Putamen (tissue), 1 donor: ENCODE results near the gene MXD3.
"Not testable (repeated sequence)": the region's sequence is repeated elsewhere in the genome, so short reads cannot be mapped to it uniquely, and the experiment has no call there.

Source experiments
- DNase-seq: peaks from one replicate; pipeline ENCODE4 v3.0.0-alpha.2; 2016; ENCODE audit warnings: low spot score

The MXD3 gene

GRCh38 chr5:177265395-177265794 lies 46.3 kb downstream of the MXD3 start:
- DNase-seq, result no peak

DNA sequence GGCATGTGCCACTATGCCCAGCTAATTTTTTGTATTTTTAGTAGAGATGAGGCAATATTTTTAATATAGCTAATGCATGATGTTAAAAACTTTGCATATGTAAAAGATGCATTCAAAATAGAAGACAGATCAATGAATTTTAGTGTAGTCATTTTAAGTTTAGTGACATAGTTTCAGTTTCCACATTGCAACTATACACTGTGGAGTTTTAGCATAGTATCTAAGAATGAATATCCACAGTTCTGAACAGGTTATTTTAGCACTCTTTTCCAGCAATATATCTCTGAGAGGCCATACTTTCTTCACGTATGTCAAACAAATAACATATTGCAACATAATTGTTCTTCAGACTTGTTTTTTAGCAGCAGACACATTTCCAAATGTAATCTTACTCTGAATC lies 47.5 kb downstream of the MXD3 start:
- DNase-seq, result no peak

- DNase-seq, result no peak
Measured at GRCh38 chr5:177261510-177261909, 50.2 kb downstream of the MXD3 start.

- no peak for DNase-seq
Measured at GRCh38 chr5:177260961-177261360, 50.7 kb downstream of the MXD3 start.

GRCh38 chr5:177258711-177259110 lies 53.0 kb downstream of the MXD3 start:
- not testable (repeated sequence) for DNase-seq
